DND-41 (cell line): Measurements from ENCODE around the gene ENTPD8.

ENCODE experiments used
- ATAC-seq: fragments of 200-7000 bp; cut with Tn5 transposase; 3 replicates; pipeline ENCODE4 v1.9.1; 2021; ENCODE audit warnings: low read depth; ENCODE audit not compliant: insufficient read depth
- DNase-seq: peaks from one replicate; pipeline ENCODE4 v3.0.0-alpha.2; 2020
- H2AFZ ChIP-seq: 2 replicates; pipeline ENCODE4 v1.6.0; 2012; ENCODE audit warnings: low read depth, low read length
- H3K27ac ChIP-seq: 2 replicates; pipeline ENCODE4 v1.5.1; 2012; ENCODE audit warnings: low read length, inconsistent platforms
- H3K27me3 ChIP-seq: fragments of 200-600 bp; sonication (generic); 2 replicates; pipeline ENCODE4 v1.6.0; 2012; ENCODE audit warnings: low read length, mild to moderate bottlenecking, inconsistent platforms; ENCODE audit not compliant: insufficient read depth, poor library complexity
- H3K36me3 ChIP-seq: 2 replicates; pipeline ENCODE4 v1.5.1; 2012; ENCODE audit warnings: low read length, inconsistent platforms; ENCODE audit not compliant: insufficient read depth
- H3K4me1 ChIP-seq: 2 replicates; pipeline ENCODE4 v1.5.1; 2012; ENCODE audit warnings: mild to moderate bottlenecking, low read length; ENCODE audit not compliant: insufficient read depth
- H3K4me2 ChIP-seq: 2 replicates; pipeline ENCODE4 v1.6.0; 2012; ENCODE audit warnings: mild to moderate bottlenecking, moderate library complexity, low read length, inconsistent platforms; ENCODE audit not compliant: insufficient read depth
- H3K4me3 ChIP-seq, 2 experiments: fragments of 200-600 bp in 1 of 2; shearing (Covaris generic) in 1 of 2; 2 replicates each; pipeline ENCODE4 v1.5.1; 2012 to 2016; ENCODE audit warnings: inconsistent platforms in 2 of 2, low read length in 2 of 2, mild to moderate bottlenecking in 2 of 2, low read depth in 1 of 2, moderate library complexity in 1 of 2
- H3K79me2 ChIP-seq: 2 replicates; pipeline ENCODE4 v1.6.0; 2012; ENCODE audit warnings: low read length, inconsistent platforms; ENCODE audit not compliant: insufficient read depth
- H3K9ac ChIP-seq: 2 replicates; pipeline ENCODE4 v1.6.0; 2012; ENCODE audit warnings: low read depth, mild to moderate bottlenecking, inconsistent platforms, low read length, moderate library complexity
- H3K9me3 ChIP-seq: 2 replicates; pipeline ENCODE4 v1.5.1; 2012; ENCODE audit warnings: low read length, moderate library complexity, mild to moderate bottlenecking, inconsistent platforms; ENCODE audit not compliant: insufficient read depth, severe bottlenecking
- H4K20me1 ChIP-seq: 2 replicates; pipeline ENCODE4 v1.6.0; 2012; ENCODE audit warnings: low read length; ENCODE audit not compliant: insufficient read depth
- EZH2 ChIP-seq: IDR thresholded peaks from 3 replicates; pipeline ENCODE4 v1.6.1; 2012; ENCODE audit warnings: borderline replicate concordance, low read depth, mild to moderate bottlenecking, moderate library complexity, low read length, inconsistent platforms; ENCODE audit not compliant: severe bottlenecking
- TF ChIP-seq, protein P1 (sequence below): IDR thresholded peaks from 2 replicates; pipeline ENCODE4 v1.5.1; 2012; ENCODE audit warnings: borderline replicate concordance, low read length, moderate library complexity, mild to moderate bottlenecking; ENCODE audit not compliant: poor library complexity, severe bottlenecking; ENCODE audit errors: extremely low read depth

Gene ENTPD8

DNA sequence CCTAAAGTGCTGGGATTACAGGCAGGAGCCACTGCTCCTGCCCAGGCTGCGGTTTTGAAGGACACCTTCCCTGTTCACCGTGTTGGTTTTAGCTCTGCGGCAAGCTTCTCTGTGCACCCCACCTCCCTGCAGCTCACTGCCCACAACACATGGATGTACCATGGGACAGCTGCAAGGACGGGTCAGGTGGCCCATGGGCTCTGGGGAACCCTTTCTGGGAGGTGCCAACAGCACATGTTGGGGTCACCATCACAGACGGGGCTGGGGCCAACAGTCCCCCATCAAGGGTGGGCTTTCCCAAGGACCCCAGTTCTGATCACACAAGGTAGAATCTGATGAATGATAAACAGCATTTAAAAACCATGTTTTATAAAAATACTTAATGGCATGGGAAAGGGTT, 25.7 kb downstream of the ENTPD8 start:
- no peaks in the 10 kb centered on the region for H3K4me1 ChIP-seq

DNA sequence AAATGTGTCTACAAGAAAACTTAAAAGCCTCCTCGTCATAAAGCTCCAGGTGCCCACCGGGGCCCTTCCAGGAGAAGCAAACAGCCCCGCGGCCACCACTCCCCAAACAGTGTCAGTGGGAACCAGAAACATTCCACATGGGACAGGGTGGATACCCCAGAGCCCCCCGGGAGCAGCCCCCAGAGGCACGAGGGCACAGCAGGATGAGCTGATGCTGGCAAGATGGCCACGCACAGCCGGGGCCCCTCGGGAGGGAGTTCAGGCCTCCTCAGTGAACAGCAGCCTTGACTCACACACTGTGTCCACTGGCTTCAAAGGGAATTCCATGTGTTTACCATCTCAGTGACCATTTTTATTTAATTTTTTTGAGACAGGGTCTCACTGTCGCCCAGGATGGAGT, 28.7 kb downstream of the ENTPD8 start:
- H3K36me3 ChIP-seq, result no peaks in the 10 kb centered on the region
- H2AFZ ChIP-seq, result no peak overlapping the region
- H3K4me1 ChIP-seq, result no peaks in the 10 kb centered on the region
- H4K20me1 ChIP-seq, result no peaks in the 10 kb centered on the region
- no peaks in the 10 kb centered on the region for H3K27me3 ChIP-seq
- H3K79me2 ChIP-seq, result no peaks in the 10 kb centered on the region
- H3K4me3 ChIP-seq, result no peak overlapping the region
- H3K9me3 ChIP-seq, result no peaks in the 10 kb centered on the region
- no peak overlapping the region for H3K9ac ChIP-seq
- TF ChIP-seq, protein P1, sequence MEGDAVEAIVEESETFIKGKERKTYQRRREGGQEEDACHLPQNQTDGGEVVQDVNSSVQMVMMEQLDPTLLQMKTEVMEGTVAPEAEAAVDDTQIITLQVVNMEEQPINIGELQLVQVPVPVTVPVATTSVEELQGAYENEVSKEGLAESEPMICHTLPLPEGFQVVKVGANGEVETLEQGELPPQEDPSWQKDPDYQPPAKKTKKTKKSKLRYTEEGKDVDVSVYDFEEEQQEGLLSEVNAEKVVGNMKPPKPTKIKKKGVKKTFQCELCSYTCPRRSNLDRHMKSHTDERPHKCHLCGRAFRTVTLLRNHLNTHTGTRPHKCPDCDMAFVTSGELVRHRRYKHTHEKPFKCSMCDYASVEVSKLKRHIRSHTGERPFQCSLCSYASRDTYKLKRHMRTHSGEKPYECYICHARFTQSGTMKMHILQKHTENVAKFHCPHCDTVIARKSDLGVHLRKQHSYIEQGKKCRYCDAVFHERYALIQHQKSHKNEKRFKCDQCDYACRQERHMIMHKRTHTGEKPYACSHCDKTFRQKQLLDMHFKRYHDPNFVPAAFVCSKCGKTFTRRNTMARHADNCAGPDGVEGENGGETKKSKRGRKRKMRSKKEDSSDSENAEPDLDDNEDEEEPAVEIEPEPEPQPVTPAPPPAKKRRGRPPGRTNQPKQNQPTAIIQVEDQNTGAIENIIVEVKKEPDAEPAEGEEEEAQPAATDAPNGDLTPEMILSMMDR, result no peak
- TF ChIP-seq EZH2, result no peak
- DNase-seq (no peak), ATAC-seq (no peak)
- no peak overlapping the region for H3K4me2 ChIP-seq
- H3K27ac ChIP-seq, result no peak overlapping the region

More for the DNA sequence above, 25.7 kb downstream of the ENTPD8 start:
- Histone ChIP-seq H3K9me3 (no peaks in the 10 kb centered on the region), H3K36me3 (no peaks in the 10 kb centered on the region), H3K27me3 (no peaks in the 10 kb centered on the region), H3K27ac (no peak overlapping the region), H4K20me1 (no peaks in the 10 kb centered on the region), H3K79me2 (no peaks in the 10 kb centered on the region), H3K4me3 (no peak overlapping the region), H2AFZ (no peak overlapping the region), H3K9ac (no peak overlapping the region), H3K4me2 (no peak overlapping the region)
- no peak for ATAC-seq
- no peak for DNase-seq
- TF ChIP-seq, protein P1, result no peak
- no peak for TF ChIP-seq EZH2

DNA sequence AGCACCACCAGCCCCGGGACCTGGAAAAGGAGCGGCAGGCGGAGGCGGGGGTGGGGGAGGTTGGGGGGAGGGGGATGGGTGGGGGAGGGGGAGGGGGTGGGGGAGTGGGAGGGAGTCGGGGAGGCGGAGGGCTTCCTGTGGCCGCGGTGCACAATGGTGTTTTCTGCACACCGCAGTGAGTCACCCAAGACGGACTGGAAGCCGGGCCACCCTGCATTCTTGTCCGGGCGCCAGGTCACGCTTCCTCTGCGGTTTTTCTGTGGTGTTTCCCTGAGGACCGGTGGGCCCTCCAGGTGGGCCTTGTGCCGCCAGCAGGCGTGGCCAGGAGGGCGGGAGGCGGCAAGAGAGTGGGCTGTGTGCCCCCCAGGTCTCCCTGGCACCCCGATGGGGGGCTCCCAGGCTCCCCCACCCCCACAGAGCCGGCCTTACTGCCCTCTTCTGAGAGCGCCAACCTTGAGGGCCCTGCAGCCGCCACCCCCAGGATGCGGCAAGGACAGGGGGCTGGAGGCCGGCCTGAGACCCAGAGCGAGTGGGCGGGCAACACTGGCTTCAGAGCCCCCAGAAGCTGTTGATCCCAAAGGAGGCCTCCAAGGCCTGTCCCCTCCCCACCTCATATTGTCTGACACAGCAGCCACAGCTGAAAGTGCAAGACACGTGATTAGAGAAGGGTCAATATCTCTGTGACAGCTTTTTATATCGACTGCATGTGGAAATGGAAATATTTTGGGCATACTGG, 29.3 kb downstream of the ENTPD8 start:
- Histone ChIP-seq H3K79me2 (no peaks in the 10 kb centered on the region), H3K27me3 (no peaks in the 10 kb centered on the region), H4K20me1 (no peaks in the 10 kb centered on the region), H3K4me3 (no peak overlapping the region), H3K9me3 (no peaks in the 10 kb centered on the region), H2AFZ (no peak overlapping the region), H3K36me3 (no peaks in the 10 kb centered on the region), H3K4me2 (no peak overlapping the region), H3K27ac (no peak overlapping the region), H3K4me1 (no peaks in the 10 kb centered on the region), H3K9ac (no peak overlapping the region)
- ATAC-seq (no peak), DNase-seq (no peak)
- TF ChIP-seq, protein P1, result no peak

DNA sequence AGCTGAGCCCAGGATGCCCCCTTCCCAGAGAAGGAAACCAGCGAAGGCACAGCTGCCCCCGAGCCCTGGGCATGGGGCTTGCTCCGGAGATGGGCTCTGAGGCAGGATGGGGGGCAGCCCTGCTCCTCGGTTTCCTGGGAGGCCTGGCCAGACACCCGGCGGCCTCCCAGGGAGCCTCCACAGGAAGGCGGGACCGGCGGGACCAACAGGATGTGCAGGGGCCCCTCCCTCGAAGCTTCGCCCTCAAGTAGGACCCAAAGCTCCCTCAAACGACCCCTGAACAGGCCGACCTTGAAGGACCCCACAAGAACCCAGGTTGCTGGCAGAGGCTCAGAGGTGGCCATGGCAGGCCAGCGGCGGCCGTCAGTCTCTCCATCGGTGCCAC, 29.9 kb downstream of the ENTPD8 start:
- H3K9ac ChIP-seq, result no peak overlapping the region
- ATAC-seq (no peak), DNase-seq (no peak)
- H3K27me3 ChIP-seq, result no peaks in the 10 kb centered on the region
- no peak overlapping the region for H3K4me3 ChIP-seq
- no peak overlapping the region for H3K27ac ChIP-seq
- no peaks in the 10 kb centered on the region for H3K36me3 ChIP-seq
- no peaks in the 10 kb centered on the region for H3K79me2 ChIP-seq
- no peaks in the 10 kb centered on the region for H3K4me1 ChIP-seq
- no peak overlapping the region for H2AFZ ChIP-seq
- no peak overlapping the region for H3K4me2 ChIP-seq
- H4K20me1 ChIP-seq, result no peaks in the 10 kb centered on the region
- no peaks in the 10 kb centered on the region for H3K9me3 ChIP-seq
- TF ChIP-seq EZH2, result no peak
- TF ChIP-seq, protein P1, result no peak
